ENCODE data around the gene ZNF277.

DNA sequence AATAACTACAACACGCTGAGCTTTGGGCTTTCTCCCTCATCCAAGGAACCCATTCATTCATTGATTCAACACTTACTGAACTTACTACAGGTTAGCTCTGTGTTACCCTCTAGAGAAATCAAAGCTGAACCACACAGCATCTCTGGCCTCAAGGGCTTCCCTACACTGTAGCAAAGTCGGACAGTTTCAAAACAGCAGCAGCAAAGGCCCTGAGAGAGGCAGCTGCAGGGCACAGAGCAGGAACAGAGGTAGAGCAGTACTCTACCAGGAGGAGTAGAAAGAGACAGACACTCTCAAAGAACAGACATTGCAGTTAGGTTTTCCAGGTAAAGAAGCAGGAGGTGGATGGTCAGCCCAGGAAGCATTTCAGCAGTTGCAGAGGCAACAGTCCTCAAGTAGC, 16.4 kb upstream of the ZNF277 start:
- TF ChIP-seq, protein P1, sequence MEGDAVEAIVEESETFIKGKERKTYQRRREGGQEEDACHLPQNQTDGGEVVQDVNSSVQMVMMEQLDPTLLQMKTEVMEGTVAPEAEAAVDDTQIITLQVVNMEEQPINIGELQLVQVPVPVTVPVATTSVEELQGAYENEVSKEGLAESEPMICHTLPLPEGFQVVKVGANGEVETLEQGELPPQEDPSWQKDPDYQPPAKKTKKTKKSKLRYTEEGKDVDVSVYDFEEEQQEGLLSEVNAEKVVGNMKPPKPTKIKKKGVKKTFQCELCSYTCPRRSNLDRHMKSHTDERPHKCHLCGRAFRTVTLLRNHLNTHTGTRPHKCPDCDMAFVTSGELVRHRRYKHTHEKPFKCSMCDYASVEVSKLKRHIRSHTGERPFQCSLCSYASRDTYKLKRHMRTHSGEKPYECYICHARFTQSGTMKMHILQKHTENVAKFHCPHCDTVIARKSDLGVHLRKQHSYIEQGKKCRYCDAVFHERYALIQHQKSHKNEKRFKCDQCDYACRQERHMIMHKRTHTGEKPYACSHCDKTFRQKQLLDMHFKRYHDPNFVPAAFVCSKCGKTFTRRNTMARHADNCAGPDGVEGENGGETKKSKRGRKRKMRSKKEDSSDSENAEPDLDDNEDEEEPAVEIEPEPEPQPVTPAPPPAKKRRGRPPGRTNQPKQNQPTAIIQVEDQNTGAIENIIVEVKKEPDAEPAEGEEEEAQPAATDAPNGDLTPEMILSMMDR (IDR thresholded peaks at IDR 0.05; ENCODE audit: low read depth, low read length) = no peak
- TF ChIP-seq MAX (IDR thresholded peaks at IDR 0.05; ENCODE audit: low read depth, low read length) = no peak
- no peak for TF ChIP-seq POLR2A (IDR thresholded peaks at IDR 0.05; ENCODE audit: extremely low read depth, insufficient read length)
